ENCODE measurements around the gene USP5.

DNA sequence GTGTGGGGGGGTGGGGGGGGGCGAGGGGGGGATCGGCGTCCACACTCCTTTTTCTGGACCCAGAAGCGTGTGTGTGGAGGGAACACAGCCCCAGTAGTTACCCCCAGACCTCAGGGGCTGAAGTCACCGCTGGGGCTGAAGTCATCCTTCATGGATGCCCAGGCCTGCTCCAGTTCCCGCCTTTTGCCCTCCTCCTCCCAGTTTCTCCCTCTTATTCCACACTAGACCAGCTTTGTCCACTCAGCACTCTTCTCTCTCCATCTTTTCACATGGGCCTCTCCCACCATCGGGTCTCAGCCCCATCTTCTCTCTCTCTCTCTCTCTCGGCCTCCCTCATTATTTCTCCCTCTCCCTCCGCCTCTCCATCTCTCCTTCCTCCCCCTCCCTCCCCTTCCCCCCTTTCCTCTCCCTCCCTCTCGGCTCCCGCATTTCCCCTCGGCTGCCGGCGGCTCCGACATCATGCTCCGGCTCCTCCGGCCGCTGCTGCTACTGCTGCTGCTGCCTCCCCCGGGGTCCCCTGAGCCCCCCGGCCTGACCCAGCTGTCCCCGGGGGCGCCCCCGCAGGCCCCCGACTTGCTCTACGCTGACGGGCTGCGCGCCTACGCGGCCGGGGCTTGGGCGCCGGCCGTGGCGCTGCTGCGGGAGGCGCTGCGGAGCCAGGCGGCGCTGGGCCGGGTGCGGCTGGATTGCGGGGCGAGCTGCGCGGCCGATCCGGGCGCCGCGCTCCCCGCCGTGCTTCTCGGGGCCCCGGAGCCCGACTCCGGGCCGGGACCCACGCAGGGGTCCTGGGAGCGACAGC is 23.8 kb upstream of the USP5 start, which contains the start of gene P3H3:
- TF ChIP-seq, protein P1, sequence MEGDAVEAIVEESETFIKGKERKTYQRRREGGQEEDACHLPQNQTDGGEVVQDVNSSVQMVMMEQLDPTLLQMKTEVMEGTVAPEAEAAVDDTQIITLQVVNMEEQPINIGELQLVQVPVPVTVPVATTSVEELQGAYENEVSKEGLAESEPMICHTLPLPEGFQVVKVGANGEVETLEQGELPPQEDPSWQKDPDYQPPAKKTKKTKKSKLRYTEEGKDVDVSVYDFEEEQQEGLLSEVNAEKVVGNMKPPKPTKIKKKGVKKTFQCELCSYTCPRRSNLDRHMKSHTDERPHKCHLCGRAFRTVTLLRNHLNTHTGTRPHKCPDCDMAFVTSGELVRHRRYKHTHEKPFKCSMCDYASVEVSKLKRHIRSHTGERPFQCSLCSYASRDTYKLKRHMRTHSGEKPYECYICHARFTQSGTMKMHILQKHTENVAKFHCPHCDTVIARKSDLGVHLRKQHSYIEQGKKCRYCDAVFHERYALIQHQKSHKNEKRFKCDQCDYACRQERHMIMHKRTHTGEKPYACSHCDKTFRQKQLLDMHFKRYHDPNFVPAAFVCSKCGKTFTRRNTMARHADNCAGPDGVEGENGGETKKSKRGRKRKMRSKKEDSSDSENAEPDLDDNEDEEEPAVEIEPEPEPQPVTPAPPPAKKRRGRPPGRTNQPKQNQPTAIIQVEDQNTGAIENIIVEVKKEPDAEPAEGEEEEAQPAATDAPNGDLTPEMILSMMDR (conservative IDR thresholded peaks at IDR 0.05): peak; percentile 31
- TF ChIP-seq ZFX (IDR thresholded peaks at IDR 0.05): no peak

All from C4-2B (cell line).